T-helper 9 cell (primary cell): ENCODE results near the gene CYP3A5.
"Not testable (repeated sequence)": the region's sequence is repeated elsewhere in the genome, so short reads cannot be mapped to it uniquely, and the experiment has no call there.

Source experiments
- DNase-seq: peaks from one replicate; pipeline ENCODE4 v3.0.0-alpha.2; 2020

The CYP3A5 gene

DNA sequence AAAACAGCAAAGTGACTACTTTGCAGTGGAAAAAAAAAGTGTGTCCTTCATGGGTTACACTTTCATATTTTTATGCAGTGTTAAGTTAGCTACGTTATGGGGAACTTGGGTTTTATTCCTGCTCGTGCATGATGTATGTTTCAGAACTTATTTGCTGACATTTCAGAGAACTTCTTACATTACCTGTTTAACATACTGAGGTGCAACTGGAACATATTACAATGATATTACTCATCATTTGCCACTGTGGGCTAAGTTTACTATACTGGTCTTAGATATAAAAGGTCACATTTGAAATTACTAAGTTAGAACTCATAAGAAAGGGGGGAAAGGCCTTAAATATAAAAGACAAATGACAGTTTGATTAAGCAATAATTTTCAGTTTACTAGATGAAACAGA is 42.4 kb downstream of the CYP3A5 start:
- not testable (repeated sequence) for DNase-seq

DNA sequence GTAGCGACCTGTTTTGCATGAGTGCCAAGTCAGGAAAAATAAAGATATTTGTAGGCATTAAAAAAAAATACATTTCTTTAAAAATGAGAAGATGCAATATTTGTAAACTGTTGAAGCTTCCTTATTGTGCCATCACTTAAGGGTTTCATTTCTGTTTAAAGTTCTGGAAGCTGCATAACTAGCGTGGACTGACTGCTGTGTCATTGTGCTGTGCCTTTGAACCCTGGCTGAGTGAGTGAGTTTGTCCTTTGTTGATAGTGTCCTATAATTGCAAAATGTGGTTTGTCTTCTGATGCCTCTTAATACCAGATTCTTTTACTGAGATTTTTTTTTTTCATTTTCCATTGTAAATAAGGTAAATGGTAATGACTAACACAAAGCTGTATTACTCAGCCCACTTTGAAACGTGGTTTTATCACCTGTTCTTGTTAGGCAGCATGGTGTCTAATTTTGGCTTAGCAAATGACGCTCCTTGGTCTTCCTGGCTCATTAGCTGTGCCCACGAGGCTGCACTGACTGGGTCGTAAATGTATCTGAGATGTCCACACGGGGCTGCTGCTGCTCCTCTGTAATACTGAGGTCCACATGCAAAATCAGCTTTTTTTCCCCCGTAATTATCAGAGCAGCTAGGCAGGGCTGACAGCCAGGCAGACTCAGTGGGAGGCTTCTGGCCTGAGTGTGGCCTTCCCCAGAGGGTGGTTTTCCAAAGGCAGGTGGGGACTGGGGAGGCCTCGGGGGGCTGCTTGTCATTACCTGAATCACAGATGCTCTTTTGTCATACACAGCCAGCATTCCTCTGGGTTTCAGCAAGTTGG is 48.3 kb downstream of the CYP3A5 start:
- DNase-seq = no peak

GRCh38 chr7:99629643-99630042 is 50.2 kb downstream of the CYP3A5 start:
- DNase-seq = no peak

GRCh38 chr7:99628471-99629465 is 51.0 kb downstream of the CYP3A5 start:
- no peak for DNase-seq

- DNase-seq = no peak
These were observed 52.3 kb downstream of the CYP3A5 start for GRCh38 chr7:99627513-99627912.

DNA sequence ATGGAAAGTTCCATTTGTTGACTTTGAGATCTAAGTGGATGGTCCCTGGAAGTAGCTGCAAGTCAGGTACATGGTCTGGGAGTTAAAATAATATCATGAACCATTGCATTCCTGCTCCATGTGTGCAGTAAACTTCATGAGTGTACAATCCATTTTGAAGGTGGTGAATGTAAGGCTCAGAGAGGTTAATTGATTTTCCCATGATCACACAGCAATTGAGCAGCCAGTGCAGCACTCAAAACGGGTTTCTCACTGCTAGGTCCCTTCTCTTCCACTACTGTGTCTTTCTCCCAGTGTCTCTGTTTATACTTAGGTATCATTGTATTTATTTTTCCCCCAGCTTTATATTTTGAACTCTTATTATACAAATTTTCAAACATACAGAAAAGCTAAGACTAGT is 53.1 kb downstream of the CYP3A5 start:
- no peak for DNase-seq

- DNase-seq = no peak
These were observed 53.8 kb downstream of the CYP3A5 start for GRCh38 chr7:99625961-99626360.

DNA sequence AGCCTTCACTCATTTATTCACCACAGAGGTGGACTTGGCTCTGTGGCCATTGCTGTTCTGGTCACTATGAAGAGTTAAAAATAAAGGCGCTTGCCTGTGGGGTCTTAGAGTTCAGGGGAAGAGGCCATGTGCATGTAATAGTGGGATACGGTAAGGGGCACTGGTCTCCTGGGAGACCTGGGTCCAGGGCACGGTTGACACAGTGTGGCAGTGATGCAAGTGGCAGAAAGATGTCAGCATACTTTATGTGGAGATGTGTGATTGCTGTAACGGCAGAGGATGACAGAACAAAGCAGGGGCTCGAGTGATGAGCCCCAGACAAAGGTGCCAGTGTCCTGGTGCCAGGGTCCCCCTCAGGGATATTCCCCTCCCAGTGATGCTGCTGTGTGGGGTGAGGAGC is 54.5 kb downstream of the CYP3A5 start:
- no peak for DNase-seq

DNA sequence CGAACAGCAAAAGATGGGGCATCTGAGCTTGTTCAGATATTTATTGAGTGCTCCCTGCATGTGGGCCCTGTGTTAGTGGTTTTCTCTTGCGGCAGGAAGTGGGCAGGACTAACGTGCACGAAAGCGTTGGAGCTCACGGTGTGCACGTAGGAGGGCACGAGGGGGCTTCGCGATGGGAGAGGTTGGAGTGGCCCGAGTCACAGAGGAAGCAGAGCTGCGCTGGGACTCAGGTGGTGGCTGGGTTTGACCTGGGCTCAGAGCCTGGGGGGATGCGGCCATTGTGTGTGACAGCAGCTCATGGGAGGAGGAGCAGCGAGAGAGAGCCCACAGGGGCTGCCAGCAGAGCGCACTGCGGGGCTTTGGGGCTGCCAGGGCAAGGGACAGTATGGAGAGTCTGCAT is 55.3 kb downstream of the CYP3A5 start:
- DNase-seq = peak; percentile 58

DNA sequence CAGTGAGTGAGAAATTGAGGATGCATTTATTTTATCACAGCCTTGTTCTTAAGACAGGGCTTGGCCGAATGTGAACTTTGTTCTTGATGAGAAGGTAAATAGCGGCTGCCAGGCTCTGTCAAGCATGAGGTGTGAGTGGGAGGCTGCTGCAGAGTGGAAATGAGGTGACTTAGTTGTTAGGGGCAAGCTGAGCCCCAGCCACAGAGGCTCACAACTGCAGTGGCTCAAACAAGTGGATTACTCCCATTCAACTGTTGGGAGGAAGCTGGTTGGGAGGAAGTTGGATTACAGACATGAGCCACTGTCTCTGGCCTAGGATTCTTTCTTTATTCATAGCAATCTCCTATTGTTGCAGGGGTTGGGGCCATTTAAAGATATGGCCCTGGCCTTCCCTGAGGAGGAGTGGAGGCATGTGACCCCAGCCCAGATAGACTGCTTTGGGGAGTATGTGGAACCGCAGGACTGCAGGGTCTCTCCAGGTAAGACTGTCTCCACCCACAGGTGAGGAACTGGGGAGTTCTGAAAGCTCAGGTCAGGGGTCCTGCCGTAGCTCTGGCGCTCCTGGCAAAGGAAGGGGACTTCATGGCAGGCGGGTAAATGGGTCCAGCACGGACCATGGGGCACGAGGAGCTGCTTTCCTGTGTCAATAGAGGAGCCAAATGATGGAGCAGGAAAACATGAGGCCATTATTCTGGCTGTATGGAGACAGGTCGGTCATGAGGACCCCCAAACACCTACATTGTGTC is 55.9 kb downstream of the CYP3A5 start:
- DNase-seq = no peak

DNA sequence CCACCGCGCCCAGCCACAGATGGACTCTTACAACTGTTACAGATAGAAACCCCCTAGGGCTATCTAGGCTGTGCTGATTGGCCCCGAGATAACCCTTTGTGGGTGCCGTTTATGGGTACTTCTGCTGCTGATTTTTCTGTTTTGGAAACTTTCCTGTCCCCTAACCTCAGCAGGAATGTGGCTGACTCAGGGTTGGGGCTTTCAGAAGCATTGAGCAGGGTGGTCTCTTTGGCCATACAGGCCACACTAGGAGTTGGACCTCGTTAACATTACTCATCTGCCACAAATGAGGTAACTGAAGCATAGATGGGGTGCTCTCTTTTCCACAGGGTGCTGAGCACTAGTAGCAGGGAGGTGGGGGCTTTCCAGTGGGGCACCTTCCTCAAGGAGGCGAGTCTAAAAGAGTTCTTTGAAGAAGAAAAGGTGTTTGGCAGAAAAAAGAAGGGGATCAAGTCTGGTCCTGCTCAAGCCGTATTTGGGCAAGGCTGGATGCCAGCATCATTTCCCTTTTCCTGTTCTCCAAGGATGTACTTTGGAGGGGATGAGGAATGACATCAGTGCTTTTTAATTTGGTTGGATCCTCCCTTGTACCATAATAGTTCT is 56.6 kb downstream of the CYP3A5 start:
- DNase-seq = no peak

DNA sequence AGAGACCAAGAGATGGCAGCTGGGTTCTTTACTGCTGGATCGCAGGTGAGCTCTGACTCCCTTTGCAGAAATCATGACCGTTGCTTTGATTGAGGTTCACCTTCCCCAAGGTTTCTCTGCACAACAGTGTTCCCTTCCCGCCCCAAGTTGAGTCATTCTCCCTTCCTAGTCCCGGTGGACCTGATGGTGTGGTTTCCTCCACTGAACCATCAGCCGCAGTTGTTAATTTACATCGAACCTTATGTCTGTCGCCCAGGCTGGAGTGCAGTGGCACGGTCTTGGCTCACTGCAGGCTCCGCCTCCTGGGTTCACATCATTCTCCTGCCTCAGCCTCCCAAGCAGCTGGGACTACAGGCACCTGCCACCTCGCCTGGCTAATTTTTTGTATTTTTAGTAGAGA is 57.2 kb downstream of the CYP3A5 start:
- no peak for DNase-seq

DNA sequence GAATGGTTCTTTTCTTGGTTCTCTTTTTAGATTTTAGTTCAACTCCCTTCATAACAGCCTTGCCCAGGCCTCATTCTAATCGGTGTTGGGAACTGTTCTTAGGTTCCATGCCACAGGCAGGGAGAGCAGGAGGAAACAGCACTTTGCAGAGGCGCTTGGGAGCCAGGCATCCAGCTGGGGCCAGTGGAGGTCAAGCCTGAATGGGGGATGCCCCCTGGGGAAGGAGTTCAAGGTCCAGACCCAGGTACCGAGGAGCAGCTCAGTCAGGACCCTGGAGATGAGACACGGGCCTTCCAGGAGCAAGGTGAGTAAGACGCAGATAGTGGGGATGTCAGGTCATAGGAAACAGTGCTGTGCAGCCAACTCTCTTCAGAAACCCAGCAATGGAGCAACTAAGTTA is 58.5 kb downstream of the CYP3A5 start:
- no peak for DNase-seq

DNA sequence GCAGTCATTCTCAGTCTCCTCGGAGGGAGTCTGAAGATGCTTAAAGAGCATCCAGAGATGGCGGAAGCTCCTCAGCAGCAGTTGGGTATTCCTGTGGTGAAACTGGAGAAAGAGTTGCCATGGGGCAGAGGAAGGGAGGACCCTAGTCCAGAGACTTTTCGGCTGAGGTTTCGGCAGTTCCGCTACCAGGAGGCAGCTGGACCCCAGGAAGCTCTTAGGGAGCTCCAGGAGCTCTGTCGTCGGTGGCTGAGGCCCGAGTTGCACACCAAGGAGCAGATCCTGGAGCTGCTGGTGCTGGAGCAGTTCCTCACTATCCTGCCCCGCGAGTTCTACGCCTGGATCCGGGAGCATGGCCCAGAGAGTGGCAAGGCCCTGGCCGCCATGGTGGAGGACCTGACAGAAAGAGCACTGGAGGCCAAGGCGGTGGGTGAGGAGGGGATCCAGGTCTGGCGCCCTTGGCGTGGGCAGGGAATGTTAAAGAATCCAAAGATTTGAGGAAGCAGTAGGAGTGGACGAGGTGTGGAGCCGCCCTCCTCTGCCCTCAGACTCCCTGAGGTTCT is 60.1 kb downstream of the CYP3A5 start:
- DNase-seq = no peak

DNA sequence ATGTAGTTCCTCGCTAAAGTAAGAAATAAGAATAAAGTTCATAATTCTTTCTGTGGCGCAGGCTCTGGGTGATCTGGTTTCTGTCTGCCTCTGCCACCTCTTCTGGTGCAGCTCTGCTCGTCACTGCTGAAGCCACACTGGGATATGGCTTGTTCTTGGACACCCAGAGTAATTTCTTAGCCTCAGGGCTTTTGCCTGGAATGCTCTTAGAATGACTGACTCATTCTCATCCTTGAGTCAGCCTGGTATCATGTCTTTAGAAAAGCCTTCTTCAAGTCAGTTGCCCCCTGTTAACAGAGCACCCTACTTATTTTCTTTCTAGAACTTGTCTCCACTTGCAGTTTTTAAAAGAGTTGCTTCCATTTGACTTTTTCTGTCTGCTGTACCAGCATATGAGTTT is 61.1 kb downstream of the CYP3A5 start:
- no peak for DNase-seq

DNA sequence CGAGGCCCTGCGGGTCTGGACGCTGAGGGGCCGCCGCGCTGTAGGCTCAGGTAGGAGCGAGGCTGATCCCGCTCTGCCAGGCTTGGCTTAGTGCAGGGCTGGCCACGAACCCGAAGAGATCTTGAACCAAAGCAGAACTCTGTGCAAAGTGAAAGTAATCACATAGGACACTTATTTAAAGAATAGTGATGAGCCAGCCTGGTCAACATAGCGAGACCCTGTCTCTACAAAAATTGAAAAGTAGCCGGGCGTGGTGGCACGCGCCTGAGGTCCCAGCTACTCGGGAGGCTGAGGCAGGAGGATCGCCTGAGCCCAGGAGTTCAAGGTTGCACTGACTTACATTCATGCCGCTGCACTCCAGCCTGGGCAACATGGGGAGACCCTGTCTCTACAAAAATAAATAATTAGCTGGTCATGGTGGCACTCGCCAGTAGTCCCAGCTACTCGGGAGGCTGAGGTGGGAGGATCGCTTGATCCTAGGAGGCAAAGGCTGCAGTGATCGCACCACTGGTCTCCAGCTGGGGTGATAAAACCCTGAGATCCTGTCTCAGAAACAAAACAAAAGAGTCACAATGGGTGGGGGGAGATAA is 62.5 kb downstream of the CYP3A5 start:
- DNase-seq = no peak

DNA sequence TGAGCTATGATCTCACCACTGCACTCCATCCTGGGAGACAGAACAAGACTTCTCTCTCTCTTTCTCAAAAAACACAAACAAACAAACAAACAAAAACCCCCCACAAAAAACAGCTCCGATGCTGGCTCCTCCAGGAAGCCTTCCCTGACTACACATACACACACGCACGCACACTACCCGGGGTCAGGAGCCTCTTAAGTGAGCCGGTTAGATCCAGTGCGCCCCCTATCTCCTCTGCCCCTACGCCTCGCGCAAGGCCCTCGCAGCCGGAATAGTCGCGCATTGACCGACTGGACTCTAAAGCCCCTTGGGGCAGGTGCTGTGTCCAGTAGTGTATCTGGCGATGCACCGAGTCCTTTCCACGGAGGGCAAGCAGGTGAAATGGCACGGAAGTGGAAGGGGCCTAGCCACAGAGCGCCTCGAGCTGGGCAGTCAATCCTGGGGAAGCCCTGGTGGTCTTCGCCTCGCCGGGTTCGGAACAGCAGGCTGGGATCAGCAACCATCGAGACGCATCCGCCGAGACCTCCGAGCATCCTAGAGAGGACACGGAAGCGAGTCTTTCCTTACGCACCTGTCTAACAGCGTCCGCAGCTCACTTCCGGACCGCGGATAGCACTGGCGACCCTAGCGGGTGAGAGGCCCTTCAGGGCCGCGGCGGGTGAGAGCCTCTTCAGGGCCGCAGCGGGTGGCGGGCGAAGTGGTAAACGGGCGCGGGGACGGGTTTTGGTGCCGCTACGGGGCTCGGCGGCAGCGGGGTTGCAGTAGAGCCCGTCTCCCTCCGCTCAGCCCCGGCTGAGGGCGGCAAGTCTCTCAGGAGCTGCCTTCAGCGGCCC is 63.2 kb downstream of the CYP3A5 start, which contains the start of gene ZSCAN25:
Gene ZSCAN25, plus strand, starts transcription at position 588 of the 833 bp plus-strand sequence. CDS start 2,661 bp downstream, outside the sequence.
- peak; percentile 78 for DNase-seq

GRCh38 chr7:99615989-99616358 is 63.8 kb downstream of the CYP3A5 start:
- no peak for DNase-seq

GRCh38 chr7:99614495-99614894 is 65.3 kb downstream of the CYP3A5 start:
- no peak for DNase-seq

DNA sequence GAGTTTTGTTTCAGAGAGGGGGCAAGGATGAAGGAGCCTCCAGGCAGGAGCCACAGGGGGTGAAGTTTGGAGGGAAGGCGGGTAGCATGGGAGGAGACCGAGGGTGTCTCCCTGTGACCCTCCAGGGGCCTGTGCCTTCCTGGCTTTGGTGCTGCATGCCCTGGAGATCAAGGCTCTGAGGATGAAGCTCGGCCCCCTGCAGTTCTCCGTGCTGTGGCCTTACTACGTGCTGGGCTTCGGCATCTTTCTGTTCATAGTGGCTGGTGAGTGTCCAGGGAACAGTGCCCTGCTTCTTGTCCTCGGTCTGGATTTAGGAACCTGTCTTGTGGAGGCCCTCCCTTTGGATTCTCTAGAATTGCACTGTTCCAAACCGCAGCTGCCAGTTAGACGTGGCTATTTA is 72.2 kb downstream of the CYP3A5 start:
- DNase-seq = no peak

GRCh38 chr7:99606531-99606930 is 73.3 kb downstream of the CYP3A5 start:
- DNase-seq = no peak
